SU-DHL-6 (cell line): ENCODE data around the gene METRN.

Source experiments
- H2AFZ ChIP-seq: fragments of 200-600 bp; sonication (generic); 2 replicates; pipeline ENCODE4 v1.6.1; 2014; ENCODE audit warnings: low read depth, mild to moderate bottlenecking, moderate library complexity, mixed read lengths, antibody characterized with exemption, low read length; ENCODE audit not compliant: severe bottlenecking
- H3F3A ChIP-seq: fragments of 200-600 bp; shearing (Covaris generic); 2 replicates; pipeline ENCODE4 v1.6.0; 2016; ENCODE audit warnings: antibody characterized with exemption, mild to moderate bottlenecking; ENCODE audit not compliant: insufficient read depth
- H3K27ac ChIP-seq: fragments of 200-600 bp; sonication (generic); 2 replicates; pipeline ENCODE4 v1.5.1; 2016; ENCODE audit warnings: low read depth, mild to moderate bottlenecking, low read length, moderate library complexity, mixed read lengths
- H3K27me3 ChIP-seq: fragments of 200-600 bp; sonication (generic), shearing (Covaris generic); 2 replicates; pipeline ENCODE4 v1.6.0; 2014; ENCODE audit warnings: mild to moderate bottlenecking, low read length
- H3K36me3 ChIP-seq: fragments of 200-600 bp; sonication (generic); 2 replicates; pipeline ENCODE4 v1.6.1; 2014; ENCODE audit warnings: mild to moderate bottlenecking, low read length, mixed read lengths
- H3K4me2 ChIP-seq: fragments of 300-600, 200-600 bp; shearing (Covaris generic), sonication (generic); 2 replicates; pipeline ENCODE4 v1.6.0; 2014; ENCODE audit warnings: low read length, low read depth, mild to moderate bottlenecking; ENCODE audit not compliant: poor library complexity, severe bottlenecking
- H3K4me3 ChIP-seq: fragments of 200-600 bp; sonication (generic); 2 replicates; pipeline ENCODE4 v1.5.1; 2014; ENCODE audit warnings: antibody characterized with exemption, low read length, mild to moderate bottlenecking, mixed read lengths; ENCODE audit not compliant: insufficient read depth, poor library complexity, severe bottlenecking
- H3K79me2 ChIP-seq: fragments of 200-600 bp; sonication (generic); 2 replicates; pipeline ENCODE4 v1.6.1; 2014; ENCODE audit warnings: mild to moderate bottlenecking, low read length, moderate library complexity; ENCODE audit not compliant: insufficient read depth
- H3K9ac ChIP-seq: fragments of 200-600 bp; sonication (generic); 2 replicates; pipeline ENCODE4 v1.7.0; 2014; ENCODE audit warnings: mild to moderate bottlenecking, low read length
- H3K9me2 ChIP-seq: fragments of 200-600 bp; sonication (generic); replicated peaks from 2 replicates; pipeline ENCODE4 v1.6.1; 2014; ENCODE audit warnings: low read length; ENCODE audit not compliant: insufficient read depth
- H3K9me3 ChIP-seq: fragments of 200-600 bp; sonication (generic); 2 replicates; pipeline ENCODE4 v1.6.1; 2014; ENCODE audit warnings: low read length, mixed read lengths; ENCODE audit not compliant: insufficient read depth
- H4K20me1 ChIP-seq: fragments of 200-600 bp; sonication (generic); 2 replicates; pipeline ENCODE4 v1.6.1; 2014; ENCODE audit warnings: low read depth, mild to moderate bottlenecking, antibody characterized with exemption, low read length, moderate library complexity, mixed read lengths
- CTCF ChIP-seq: fragments of 200-600 bp; sonication (generic); IDR thresholded peaks from one replicate; pipeline ENCODE4 v1.5.1; 2017; ENCODE audit warnings: antibody characterized with exemption, mild to moderate bottlenecking, low read length, moderate library complexity; ENCODE audit not compliant: insufficient read depth, poor library complexity, severe bottlenecking
- EZH2phosphoT487 ChIP-seq: fragments of 200-600 bp; sonication (generic), shearing (Covaris generic); conservative IDR thresholded peaks from 2 replicates; pipeline ENCODE4 v1.6.1; 2018; ENCODE audit warnings: mild to moderate bottlenecking, antibody characterized with exemption, low read length, moderate library complexity, mixed read lengths

Gene METRN

GRCh38 chr16:685967-686366 lies 29.0 kb upstream of the METRN start:
- Histone ChIP-seq H2AFZ (no peak overlapping the region), H3K36me3 (no peaks in the 10 kb centered on the region), H3K27ac (no peak overlapping the region), H3K9me2 (no peaks in the 10 kb centered on the region), H3K9me3 (no peaks in the 10 kb centered on the region), H3F3A (no peaks in the 10 kb centered on the region), H3K4me3 (no peak overlapping the region), H3K27me3 (no peaks in the 10 kb centered on the region), H3K79me2 (peaks cover 21% of the 10 kb centered on the region; the same call in 1 of the 2 replicates), H3K4me2 (no peak overlapping the region), H4K20me1 (no peaks in the 10 kb centered on the region), H3K9ac (no peak overlapping the region)
- TF ChIP-seq EZH2phosphoT487 (no peak), CTCF (peak; percentile 19)

DNA sequence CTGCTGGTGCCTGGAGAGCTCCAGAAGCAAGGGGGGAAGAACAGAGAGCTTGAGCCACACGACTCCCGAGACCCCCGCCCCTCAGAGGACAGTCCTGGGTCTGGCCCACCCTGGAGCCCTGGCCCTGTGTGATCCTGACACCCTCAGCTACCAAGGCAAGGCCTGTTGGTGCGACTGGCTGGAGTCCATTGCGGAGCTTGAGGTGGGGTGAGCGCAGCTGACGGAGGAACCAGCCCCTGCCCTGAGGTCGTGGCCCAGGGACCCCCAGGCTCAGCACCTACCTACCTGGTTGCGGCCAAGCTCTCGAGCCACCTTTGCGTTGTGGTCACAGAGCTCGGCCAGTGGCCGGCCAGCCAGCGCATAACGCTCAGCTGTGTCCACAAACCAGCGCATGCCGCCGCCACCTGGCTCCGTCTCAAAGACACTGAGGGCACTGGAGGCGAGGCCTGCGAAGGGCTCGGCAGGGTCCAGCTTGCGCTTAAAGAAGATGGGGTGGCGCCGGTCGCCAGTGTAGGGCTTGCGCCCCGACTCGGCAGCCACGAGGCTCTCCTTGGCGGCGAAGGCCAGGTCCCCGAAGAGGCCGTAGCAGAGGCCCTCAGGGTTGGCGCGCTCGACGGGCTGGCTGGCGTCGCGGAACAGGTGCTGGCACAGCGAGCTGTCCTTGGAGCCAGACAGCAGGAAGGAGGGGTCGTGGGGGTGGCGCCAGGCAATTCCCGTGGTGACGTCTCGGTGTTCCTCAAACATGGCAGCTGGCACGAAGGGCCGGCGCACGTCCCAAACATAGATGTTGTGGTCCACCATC lies 28.3 kb upstream of the METRN start:
- no peaks in the 10 kb centered on the region for H3K9me2 ChIP-seq
- no peak overlapping the region for H3K4me3 ChIP-seq
- H3K79me2 ChIP-seq, result peaks cover 14% of the 10 kb centered on the region; the same call in 1 of the 2 replicates
- no peak overlapping the region for H3K4me2 ChIP-seq
- no peaks in the 10 kb centered on the region for H3F3A ChIP-seq
- no peak overlapping the region for H2AFZ ChIP-seq
- TF ChIP-seq CTCF, result no peak
- TF ChIP-seq EZH2phosphoT487, result no peak
- H3K9ac ChIP-seq, result no peak overlapping the region
- no peaks in the 10 kb centered on the region for H3K9me3 ChIP-seq
- no peak overlapping the region for H3K27ac ChIP-seq
- no peaks in the 10 kb centered on the region for H3K27me3 ChIP-seq
- H3K36me3 ChIP-seq, result no peaks in the 10 kb centered on the region
- H4K20me1 ChIP-seq, result no peaks in the 10 kb centered on the region

DNA sequence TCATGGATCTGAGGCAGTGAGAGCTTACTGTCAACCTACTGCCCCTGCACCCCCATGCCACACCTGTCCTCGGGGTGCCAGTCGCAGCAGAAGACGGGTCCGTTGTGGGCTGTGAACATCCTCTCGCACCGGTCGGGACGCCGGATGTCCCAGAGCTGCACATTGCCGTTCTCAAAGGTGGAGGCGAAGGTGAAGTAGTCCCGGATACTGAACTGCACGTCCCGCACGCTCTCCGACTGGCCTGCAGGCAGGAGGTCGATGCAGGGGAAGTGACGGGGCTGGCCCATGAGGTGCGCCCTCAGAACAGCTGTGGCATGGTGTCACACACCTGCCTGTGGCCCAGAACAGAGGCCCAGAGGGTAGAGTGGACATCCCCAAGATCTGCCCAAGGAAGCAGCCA lies 27.4 kb upstream of the METRN start:
- 0 out of 2 replicates have a peak, but pooled peaks cover under 1% of the 10 kb centered on the region for H3F3A ChIP-seq
- no peak overlapping the region for H2AFZ ChIP-seq
- H3K4me2 ChIP-seq, result no peak overlapping the region
- H4K20me1 ChIP-seq, result no peaks in the 10 kb centered on the region
- H3K79me2 ChIP-seq, result peaks cover 8% of the 10 kb centered on the region; the same call in 1 of the 2 replicates
- H3K36me3 ChIP-seq, result no peaks in the 10 kb centered on the region
- TF ChIP-seq EZH2phosphoT487 (no peak), CTCF (no peak)
- no peak overlapping the region for H3K4me3 ChIP-seq
- no peaks in the 10 kb centered on the region for H3K9me3 ChIP-seq
- no peak overlapping the region for H3K27ac ChIP-seq
- H3K9ac ChIP-seq, result no peak overlapping the region
- H3K9me2 ChIP-seq, result no peaks in the 10 kb centered on the region
- no peaks in the 10 kb centered on the region for H3K27me3 ChIP-seq
